Measurements from ENCODE around the gene IGFBP2.

DNA sequence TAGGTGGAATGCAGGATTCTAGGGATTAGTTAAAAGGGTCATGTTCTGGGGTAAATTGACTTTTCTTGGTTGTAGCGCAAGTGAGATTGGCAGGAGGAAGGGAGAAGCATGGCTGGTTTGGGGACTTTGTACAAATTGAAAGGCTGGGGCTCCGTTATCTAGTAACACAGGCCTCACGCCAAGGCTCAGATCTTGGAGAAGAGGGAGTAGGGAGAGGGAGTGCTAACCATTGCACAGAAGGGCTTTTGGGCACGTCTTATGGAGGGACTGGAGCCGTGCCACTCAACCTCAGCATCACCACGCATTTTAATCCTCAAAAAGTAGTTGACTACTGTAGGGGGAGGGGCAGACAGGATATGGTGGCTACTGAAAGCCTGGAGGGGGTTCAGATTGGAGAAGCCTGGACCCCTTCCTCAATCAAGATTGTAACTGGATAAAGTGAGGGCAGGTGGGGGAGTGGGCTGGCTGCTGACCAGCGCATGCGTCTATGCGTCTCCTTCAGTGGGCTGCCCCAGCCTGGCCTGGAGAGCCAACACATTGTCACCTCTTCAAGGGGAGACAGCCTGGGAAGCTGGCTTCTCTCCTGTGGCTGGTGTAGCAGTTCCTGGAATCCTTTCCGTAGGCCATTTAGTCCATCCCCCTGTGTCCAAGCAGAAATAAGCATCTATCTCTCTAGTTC lies 47.9 kb downstream of the IGFBP2 start:
- no peak for TF ChIP-seq POLR2A (IDR thresholded peaks at IDR 0.05)
- TF ChIP-seq, protein P1, sequence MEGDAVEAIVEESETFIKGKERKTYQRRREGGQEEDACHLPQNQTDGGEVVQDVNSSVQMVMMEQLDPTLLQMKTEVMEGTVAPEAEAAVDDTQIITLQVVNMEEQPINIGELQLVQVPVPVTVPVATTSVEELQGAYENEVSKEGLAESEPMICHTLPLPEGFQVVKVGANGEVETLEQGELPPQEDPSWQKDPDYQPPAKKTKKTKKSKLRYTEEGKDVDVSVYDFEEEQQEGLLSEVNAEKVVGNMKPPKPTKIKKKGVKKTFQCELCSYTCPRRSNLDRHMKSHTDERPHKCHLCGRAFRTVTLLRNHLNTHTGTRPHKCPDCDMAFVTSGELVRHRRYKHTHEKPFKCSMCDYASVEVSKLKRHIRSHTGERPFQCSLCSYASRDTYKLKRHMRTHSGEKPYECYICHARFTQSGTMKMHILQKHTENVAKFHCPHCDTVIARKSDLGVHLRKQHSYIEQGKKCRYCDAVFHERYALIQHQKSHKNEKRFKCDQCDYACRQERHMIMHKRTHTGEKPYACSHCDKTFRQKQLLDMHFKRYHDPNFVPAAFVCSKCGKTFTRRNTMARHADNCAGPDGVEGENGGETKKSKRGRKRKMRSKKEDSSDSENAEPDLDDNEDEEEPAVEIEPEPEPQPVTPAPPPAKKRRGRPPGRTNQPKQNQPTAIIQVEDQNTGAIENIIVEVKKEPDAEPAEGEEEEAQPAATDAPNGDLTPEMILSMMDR (IDR thresholded peaks at IDR 0.05) = no peak

All from esophagus squamous epithelium (tissue), 4 donors.